Transverse colon (tissue), 4 donors: ENCODE measurements around the gene ARCN1. TPM values are rescaled to one million over a fixed set of nuclear protein-coding genes. Genes with fewer than 3 reads are reported as not detected.

Experiments used
- DNase-seq: peaks from one replicate; pipeline ENCODE4 v3.0.0-alpha.2; 2019
- H3K27ac ChIP-seq, 4 donors: fragments of 200-600 bp; sonication (generic); 2 replicates each; pipeline ENCODE4 v1.5.1; 2016 to 2018; ENCODE audit warnings: inconsistent platforms in 4 of 4
- H3K27me3 ChIP-seq: fragments of 200-600 bp; sonication (generic); 2 replicates; pipeline ENCODE4 v1.5.1; 2017; ENCODE audit warnings: inconsistent platforms
- H3K36me3 ChIP-seq, 4 donors: fragments of 200-600 bp; sonication (generic); 2 replicates each; pipeline ENCODE4 v1.5.1; 2017 to 2019; ENCODE audit warnings: inconsistent platforms in 4 of 4
- H3K4me1 ChIP-seq, 4 donors: fragments of 200-600 bp; sonication (generic); 2 replicates each; pipeline ENCODE4 v1.5.1; 2017 to 2020; ENCODE audit warnings: inconsistent platforms in 4 of 4
- H3K4me3 ChIP-seq, 4 donors: fragments of 200-600 bp; sonication (generic); 1 replicate in 1 of 4; 2 replicates in 3 of 4; pipeline versions ENCODE4 v1.5.1 to v1.6.1; 2017 to 2019; ENCODE audit warnings: inconsistent platforms in 4 of 4
- H3K9me3 ChIP-seq, 2 donors: fragments of 200-600 bp; sonication (generic); 2 replicates each; pipeline ENCODE4 v1.5.1; 2017 to 2019; ENCODE audit warnings: inconsistent platforms in 2 of 2
- EP300 ChIP-seq: sonication (generic); formaldehyde crosslinking; IDR thresholded peaks from one replicate; pipeline ENCODE4 v1.6.1; 2017; ENCODE audit warnings: antibody characterized with exemption, low read depth
- POLR2A ChIP-seq: fragments of 450-650 bp; IDR thresholded peaks from one replicate; pipeline ENCODE4 v1.6.1; 2016; ENCODE audit warnings: antibody characterized with exemption, mild to moderate bottlenecking, moderate library complexity
- POLR2AphosphoS5 ChIP-seq, 3 donors: sonication (generic); formaldehyde crosslinking; IDR thresholded peaks; one replicate each; pipeline ENCODE4 v1.6.1; 2016; ENCODE audit warnings: antibody characterized with exemption in 3 of 3
- WGBS, 2 donors: methylation state at CpG; one replicate each; pipeline ENCODE4 v1.1.5; 2018; ENCODE audit warnings: low coverage in 1 of 2; 5-methylcytosine and 5-hydroxymethylcytosine counted together
- in situ Hi-C, 4 donors: fragments of 200-750 bp; cut with MboI; loops; one replicate each; pipeline versions ENCODE4 v1.15.0 to v1.15.1; 2017; ENCODE audit warnings: low sequenced_read_pairs in 3 of 4, low pct_ligation_motif_present in 1 of 4, low pct_unique_long_range_greater_than_20kb in 1 of 4
- intact Hi-C: fragments of 100-400 bp; cut with DNase I; formaldehyde crosslinking; loops from one replicate; pipeline ENCODE4 v1.15.1; 2023; ENCODE audit warnings: low total_unique reads
- small RNA-seq, 4 donors: library from RNA; depleted of rRNA; stranded (forward); fragments of <200 nt; gene quantifications; one replicate each; pipeline ENCODE3, GENCODE V24; 2016
- total RNA-seq, 4 donors: library from RNA; depleted of rRNA; stranded (reverse); fragments of >200 nt; gene quantifications; one replicate each; pipeline ENCODE4 v1.1.0, GENCODE V29; 2016
- TF ChIP-seq, protein P1 (sequence below), 5 experiments: fragments of 200-600 bp in 3 of 5; fragments of 450-650 bp in 2 of 5; sonication (generic) in 3 of 5; IDR thresholded peaks; 1 replicate in 2 of 5; 2 replicates in 3 of 5; pipeline ENCODE4 v1.5.1; 2016 to 2017; ENCODE audit warnings: antibody characterized with exemption in 5 of 5, inconsistent platforms in 3 of 5, mild to moderate bottlenecking in 2 of 5, moderate library complexity in 1 of 5

Gene ARCN1
- total RNA-seq, 4 donors from 2014 or later = 27.9 to 80.3 (median 61.0) TPM

DNA sequence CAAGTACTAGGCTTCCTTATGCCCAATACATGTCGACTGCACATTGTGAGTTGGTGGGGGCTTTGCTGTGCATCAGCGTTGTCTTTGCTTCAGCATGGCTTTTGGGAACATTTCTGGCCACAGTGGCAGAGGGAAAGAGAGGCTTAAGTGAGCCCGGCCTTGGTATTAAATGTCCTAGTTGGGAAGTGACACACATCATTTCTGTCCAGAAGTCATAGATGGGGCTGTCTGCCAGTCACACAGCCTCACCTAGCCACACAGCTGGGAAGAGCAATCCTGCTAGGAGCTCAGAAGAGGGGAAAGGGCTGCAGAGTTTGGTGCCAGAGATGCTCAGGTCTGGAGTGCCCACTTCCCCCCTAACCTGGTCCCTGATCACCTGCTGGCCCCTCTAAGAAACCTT is 79.6 kb downstream of the ARCN1 start:
- TF ChIP-seq POLR2A = no peak
- no peak for TF ChIP-seq POLR2AphosphoS5 (IDR thresholded peaks at IDR 0.05)
- TF ChIP-seq, protein P1, sequence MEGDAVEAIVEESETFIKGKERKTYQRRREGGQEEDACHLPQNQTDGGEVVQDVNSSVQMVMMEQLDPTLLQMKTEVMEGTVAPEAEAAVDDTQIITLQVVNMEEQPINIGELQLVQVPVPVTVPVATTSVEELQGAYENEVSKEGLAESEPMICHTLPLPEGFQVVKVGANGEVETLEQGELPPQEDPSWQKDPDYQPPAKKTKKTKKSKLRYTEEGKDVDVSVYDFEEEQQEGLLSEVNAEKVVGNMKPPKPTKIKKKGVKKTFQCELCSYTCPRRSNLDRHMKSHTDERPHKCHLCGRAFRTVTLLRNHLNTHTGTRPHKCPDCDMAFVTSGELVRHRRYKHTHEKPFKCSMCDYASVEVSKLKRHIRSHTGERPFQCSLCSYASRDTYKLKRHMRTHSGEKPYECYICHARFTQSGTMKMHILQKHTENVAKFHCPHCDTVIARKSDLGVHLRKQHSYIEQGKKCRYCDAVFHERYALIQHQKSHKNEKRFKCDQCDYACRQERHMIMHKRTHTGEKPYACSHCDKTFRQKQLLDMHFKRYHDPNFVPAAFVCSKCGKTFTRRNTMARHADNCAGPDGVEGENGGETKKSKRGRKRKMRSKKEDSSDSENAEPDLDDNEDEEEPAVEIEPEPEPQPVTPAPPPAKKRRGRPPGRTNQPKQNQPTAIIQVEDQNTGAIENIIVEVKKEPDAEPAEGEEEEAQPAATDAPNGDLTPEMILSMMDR (IDR thresholded peaks at IDR 0.05) = no peak
- TF ChIP-seq EP300 = no peak
- H3K4me3 ChIP-seq = no peak overlapping the region
- H3K27me3 ChIP-seq = no peaks in the 10 kb centered on the region
- H3K36me3 ChIP-seq = peaks cover 0 to 39% (median 11%) of the 10 kb centered on the region in 4 donors
- in situ Hi-C loops = no loop called here
- no peaks in the 10 kb centered on the region for H3K4me1 ChIP-seq
- no peaks in the 10 kb centered on the region for H3K9me3 ChIP-seq
- DNase-seq = no peak
- no peak overlapping the region for H3K27ac ChIP-seq
- 80% methylated on average over 3 of the region's 3 CpGs; no CpG with 5 or more reads in 1 of the 2 donors for WGBS, 2 donors
- intact Hi-C loops = no loop called here

Small RNA genes lying within 50 kb of the gene (small RNA-seq; reads per million reads assigned to genes)
- 0 reads per million in 4 donors for gene RNU6-1157P

Other genes with a start within 250 kb of the ARCN1 start
- gene CD3D, start 229.7 kb upstream of the ARCN1 start, total RNA-seq = 10 to 100 TPM in 2 of 4 donors, 1 to 10 TPM in 1, not detected in 1; 3.5 to 19.2 (median 15.3) TPM
- gene CD3G, start 228.1 kb upstream of the ARCN1 start, total RNA-seq = 1 to 10 TPM in 3 of 4 donors, not detected in 1; 2.2 to 5.4 (median 2.2) TPM
- 10 to 100 TPM; 42.3 to 54.3 (median 49.2) TPM for gene UBE4A, start 212.8 kb upstream of the ARCN1 start, total RNA-seq
- gene ATP5MG, start 170.8 kb upstream of the ARCN1 start, total RNA-seq = 10 to 100 TPM in 3 of 4 donors, 1 to 10 TPM in 1; 3.8 to 74.2 (median 46.9) TPM
- 100 to 1,000 TPM in 1 of 4 donors, 10 to 100 TPM in 3; 51.1 to 120 (median 75.5) TPM for gene KMT2A, start 135.9 kb upstream of the ARCN1 start, total RNA-seq
- gene TTC36, start 44.9 kb upstream of the ARCN1 start, total RNA-seq = 10 to 100 TPM in 1 of 4 donors, 1 to 10 TPM in 1, not detected in 2; 2.2 to 17.9 TPM
- gene TMEM25, start 41.2 kb upstream of the ARCN1 start, total RNA-seq = 10 to 100 TPM in 2 of 4 donors, 1 to 10 TPM in 2; 1.5 to 37.0 (median 14.5) TPM
- gene IFT46, start 6.5 kb upstream of the ARCN1 start, total RNA-seq = 10 to 100 TPM in 3 of 4 donors, 1 to 10 TPM in 1; 4.8 to 20.2 (median 14.8) TPM
- 100 to 1,000 TPM in 2 of 4 donors, 10 to 100 TPM in 2; 92.6 to 276 (median 161) TPM for gene PHLDB1, start 35.2 kb downstream of the ARCN1 start, total RNA-seq
- 1 to 10 TPM in 2 of 4 donors, not detected in 2; 4.9 to 5.6 TPM for gene TREH, start 107.2 kb downstream of the ARCN1 start, total RNA-seq
- 100 to 1,000 TPM in 2 of 4 donors, 10 to 100 TPM in 2; 56.1 to 117 (median 86.8) TPM for gene DDX6, start 218.8 kb downstream of the ARCN1 start, total RNA-seq